Natural killer cell (primary cell): Measurements from ENCODE around the gene MYO1C. TPM values are rescaled to one million over a fixed set of nuclear protein-coding genes. Genes with fewer than 3 reads are reported as not detected.
A peak's percentile ranks its signal among the peaks of the same experiment; 100 is the strongest.

Experiments
- ATAC-seq, 3 donors: fragments of 150-1000 bp in 2 of 3; fragments of 200-7000 bp in 1 of 3; cut with Tn5 transposase; 1 replicate in 1 of 3; 2 replicates in 2 of 3; pipeline ENCODE4 v1.10.0; 2021; ENCODE audit warnings: mild to moderate bottlenecking in 2 of 3, moderate library complexity in 2 of 3
- DNase-seq, 2 donors: peaks; one replicate each; pipeline versions ENCODE4 v3.0.0 to v3.0.0-alpha.2; 2013 to 2021; ENCODE audit warnings: mixed read lengths in 1 of 2
- H3K27ac ChIP-seq: one replicate; pipeline ENCODE4 v1.5.1; 2013; ENCODE audit warnings: mild to moderate bottlenecking, low read length
- H3K27me3 ChIP-seq: one replicate; pipeline ENCODE4 v1.6.1; 2013; ENCODE audit warnings: low read length; ENCODE audit not compliant: control insufficient read depth, insufficient read depth
- H3K36me3 ChIP-seq: one replicate; pipeline ENCODE4 v1.6.1; 2013; ENCODE audit warnings: low read length; ENCODE audit not compliant: control insufficient read depth, insufficient read depth
- H3K4me1 ChIP-seq: one replicate; pipeline ENCODE4 v1.6.1; 2013; ENCODE audit warnings: low read length; ENCODE audit not compliant: control insufficient read depth, insufficient read depth
- H3K4me3 ChIP-seq: one replicate; pipeline ENCODE4 v1.5.1; 2013; ENCODE audit warnings: low read length
- H3K9me3 ChIP-seq: one replicate; pipeline ENCODE4 v1.6.1; 2013; ENCODE audit warnings: low read length; ENCODE audit not compliant: control insufficient read depth, insufficient read depth
- H3K27ac Mint-ChIP-seq, 2 donors: one replicate each; pipeline ENCODE4 v1.8.0; 2022; ENCODE audit warnings: mild to moderate bottlenecking in 2 of 2, mixed read lengths in 2 of 2, moderate library complexity in 1 of 2
- H3K27me3 Mint-ChIP-seq, 2 donors: one replicate each; pipeline ENCODE4 v1.8.0; 2022; ENCODE audit warnings: low read depth in 2 of 2, mixed read lengths in 2 of 2
- H3K36me3 Mint-ChIP-seq: one replicate; pipeline ENCODE4 v1.8.0; 2022; ENCODE audit warnings: mixed read lengths
- H3K4me1 Mint-ChIP-seq, 2 donors: one replicate each; pipeline ENCODE4 v1.8.0; 2022; ENCODE audit warnings: mixed read lengths in 2 of 2
- H3K4me3 Mint-ChIP-seq: one replicate; pipeline ENCODE4 v1.8.0; 2022; ENCODE audit warnings: mild to moderate bottlenecking, moderate library complexity, mixed read lengths
- H3K9me3 Mint-ChIP-seq, 2 donors: one replicate each; pipeline ENCODE4 v1.8.0; 2022; ENCODE audit warnings: mixed read lengths in 2 of 2
- WGBS: methylation state at CpG from one replicate; pipeline ENCODE4 v1.1.7; 2013; ENCODE audit warnings: missing lambda C conversion rate; ENCODE audit not compliant: insufficient coverage; 5-methylcytosine and 5-hydroxymethylcytosine counted together
- intact Hi-C: fragments of 100-400 bp; cut with micrococcal nuclease; formaldehyde crosslinking; loops from one replicate; pipeline ENCODE4 v1.14.2; 2022
- total RNA-seq, 4 donors: library from RNA; stranded (reverse); fragments of 120-200 nt in 1 of 4; gene quantifications; one replicate each; pipeline versions ENCODE4 v1.2.3 to v1.2.4, GENCODE V29; 2013 to 2022
- TF ChIP-seq, protein P1 (sequence below): fragments of 200-600 bp; IDR thresholded peaks from one replicate; pipeline ENCODE4 v1.8.0; 2022; ENCODE audit warnings: antibody characterized with exemption

MYO1C gene
- total RNA-seq, 3 donors from 2014 or later (not counting 1 experiment from before 2014, with no cell fraction given) = 4.0 to 39.6 (median 24.0) TPM

DNA sequence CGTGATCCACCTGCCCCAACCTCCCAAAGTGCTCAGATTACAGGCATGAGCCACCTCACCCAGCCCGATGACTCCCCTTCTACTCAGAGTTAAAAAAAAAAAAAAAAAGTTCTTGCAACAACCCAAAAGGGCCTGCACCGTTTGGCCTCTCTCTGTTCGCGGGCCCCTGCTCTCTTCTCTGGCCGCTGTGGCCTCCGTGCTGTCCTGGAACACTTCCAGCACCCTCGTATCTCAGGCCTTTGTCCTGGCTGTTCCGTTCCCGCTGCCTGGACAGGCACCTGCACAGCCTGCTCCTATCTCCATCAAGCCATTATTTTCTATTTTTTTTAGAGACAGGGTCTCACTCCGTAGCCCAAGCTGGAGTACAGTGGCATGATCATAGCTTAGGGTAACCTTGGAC lies 10.8 kb downstream of the MYO1C start:
- 89% methylated on average over 11 of the region's 11 CpGs for WGBS
- DNase-seq (no peak), ATAC-seq (no peak)
- no peaks in the 10 kb centered on the region for H3K36me3 Mint-ChIP-seq
- H3K4me3 Mint-ChIP-seq = no peak overlapping the region
- Histone ChIP-seq H3K4me3 (no peak overlapping the region), H3K36me3 (no peaks in the 10 kb centered on the region), H3K9me3 (no peaks in the 10 kb centered on the region), H3K27ac (no peak overlapping the region), H3K4me1 (peaks cover 18% of the 10 kb centered on the region), H3K27me3 (peaks cover 7% of the 10 kb centered on the region)
- intact Hi-C loops = no loop called here
- peaks cover 9 to 18% of the 10 kb centered on the region in 2 donors for H3K27me3 Mint-ChIP-seq
- H3K4me1 Mint-ChIP-seq = peaks cover 0 to 4% of the 10 kb centered on the region in 2 donors
- peak overlapping the region in 1 of 2 donors; percentile 29 for H3K27ac Mint-ChIP-seq
- H3K9me3 Mint-ChIP-seq = no peaks in the 10 kb centered on the region
- TF ChIP-seq, protein P1, sequence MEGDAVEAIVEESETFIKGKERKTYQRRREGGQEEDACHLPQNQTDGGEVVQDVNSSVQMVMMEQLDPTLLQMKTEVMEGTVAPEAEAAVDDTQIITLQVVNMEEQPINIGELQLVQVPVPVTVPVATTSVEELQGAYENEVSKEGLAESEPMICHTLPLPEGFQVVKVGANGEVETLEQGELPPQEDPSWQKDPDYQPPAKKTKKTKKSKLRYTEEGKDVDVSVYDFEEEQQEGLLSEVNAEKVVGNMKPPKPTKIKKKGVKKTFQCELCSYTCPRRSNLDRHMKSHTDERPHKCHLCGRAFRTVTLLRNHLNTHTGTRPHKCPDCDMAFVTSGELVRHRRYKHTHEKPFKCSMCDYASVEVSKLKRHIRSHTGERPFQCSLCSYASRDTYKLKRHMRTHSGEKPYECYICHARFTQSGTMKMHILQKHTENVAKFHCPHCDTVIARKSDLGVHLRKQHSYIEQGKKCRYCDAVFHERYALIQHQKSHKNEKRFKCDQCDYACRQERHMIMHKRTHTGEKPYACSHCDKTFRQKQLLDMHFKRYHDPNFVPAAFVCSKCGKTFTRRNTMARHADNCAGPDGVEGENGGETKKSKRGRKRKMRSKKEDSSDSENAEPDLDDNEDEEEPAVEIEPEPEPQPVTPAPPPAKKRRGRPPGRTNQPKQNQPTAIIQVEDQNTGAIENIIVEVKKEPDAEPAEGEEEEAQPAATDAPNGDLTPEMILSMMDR = no peak

DNA sequence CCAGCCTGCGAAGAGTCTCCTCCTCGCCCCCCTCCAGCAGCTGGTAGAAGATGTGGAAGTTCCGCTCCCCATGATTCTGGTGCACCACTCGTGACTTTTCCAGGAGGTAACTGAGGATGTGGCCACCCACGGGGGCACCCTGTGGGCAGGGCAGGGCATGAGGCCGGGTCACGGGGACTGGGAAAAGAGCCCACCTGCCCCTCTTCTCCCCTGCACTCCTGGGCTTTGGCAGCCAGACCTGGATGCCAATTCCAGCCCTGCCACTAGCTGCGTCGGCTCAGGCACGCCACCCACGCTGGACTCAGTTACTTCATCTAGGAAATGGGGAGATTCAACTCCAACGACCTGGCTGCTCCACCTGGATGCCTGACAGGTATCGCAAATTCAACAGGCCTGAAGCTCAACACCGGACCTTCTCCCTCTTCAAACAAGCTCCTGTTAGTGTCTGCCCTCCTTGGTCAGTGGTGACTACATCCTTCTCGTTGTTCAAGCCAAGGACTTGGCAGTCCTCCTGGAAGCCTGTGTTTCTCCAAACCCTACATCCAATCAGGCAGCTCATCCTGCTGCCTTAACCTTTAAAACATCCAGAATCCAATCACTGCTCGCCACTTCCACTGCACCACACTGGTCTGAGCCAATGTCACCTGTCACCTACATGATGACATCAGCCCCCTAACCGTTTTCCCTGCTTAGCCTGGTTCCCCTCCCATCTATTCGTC lies 11.6 kb downstream of the MYO1C start:
- no peak overlapping the region for H3K27ac Mint-ChIP-seq
- Histone ChIP-seq H3K4me3 (no peak overlapping the region), H3K27ac (no peak overlapping the region), H3K36me3 (no peaks in the 10 kb centered on the region), H3K27me3 (peaks cover 3% of the 10 kb centered on the region), H3K4me1 (peaks cover 10% of the 10 kb centered on the region), H3K9me3 (no peaks in the 10 kb centered on the region)
- no peaks in the 10 kb centered on the region for H3K36me3 Mint-ChIP-seq
- TF ChIP-seq, protein P1 = no peak
- 87% methylated on average over 18 of the region's 18 CpGs for WGBS
- DNase-seq (no peak), ATAC-seq (no peak)
- intact Hi-C loops = no loop called here
- no peaks in the 10 kb centered on the region for H3K9me3 Mint-ChIP-seq
- peaks cover 9 to 18% of the 10 kb centered on the region in 2 donors for H3K27me3 Mint-ChIP-seq
- H3K4me1 Mint-ChIP-seq = no peaks in the 10 kb centered on the region
- no peak overlapping the region for H3K4me3 Mint-ChIP-seq

DNA sequence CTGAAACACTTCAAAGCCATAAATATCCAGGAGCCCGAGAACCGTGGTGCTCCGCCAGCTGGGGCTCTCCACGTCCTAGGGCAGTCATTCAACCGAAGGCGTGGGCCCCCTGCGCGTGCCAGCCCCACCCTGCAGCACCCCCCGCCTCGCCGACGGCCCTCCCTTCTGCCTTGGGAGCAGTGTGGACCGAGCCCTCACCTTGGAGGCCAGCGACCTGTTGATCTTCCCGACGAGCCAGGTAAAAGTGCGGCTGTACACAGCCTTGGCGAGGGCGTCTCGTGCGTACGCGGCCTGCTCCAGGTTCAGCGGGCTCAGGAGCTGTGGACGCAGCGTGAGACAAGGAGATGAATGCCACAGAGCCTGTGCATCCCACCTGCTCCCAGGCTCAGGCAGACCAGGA lies 14.1 kb downstream of the MYO1C start:
- Mint-ChIP-seq H3K27me3 (peaks cover 11 to 18% of the 10 kb centered on the region in 2 donors), H3K36me3 (no peaks in the 10 kb centered on the region), H3K27ac (no peak overlapping the region), H3K4me1 (no peaks in the 10 kb centered on the region), H3K9me3 (no peaks in the 10 kb centered on the region), H3K4me3 (no peak overlapping the region)
- TF ChIP-seq, protein P1 = no peak
- 95% methylated on average over 26 of the region's 26 CpGs for WGBS
- no peaks in the 10 kb centered on the region for H3K27me3 ChIP-seq
- intact Hi-C loops = no loop called here
- no peak overlapping the region for H3K27ac ChIP-seq
- no peak for DNase-seq
- no peaks in the 10 kb centered on the region for H3K36me3 ChIP-seq
- ATAC-seq = no peak
- H3K4me3 ChIP-seq = no peak overlapping the region
- no peaks in the 10 kb centered on the region for H3K9me3 ChIP-seq
- peaks cover 6% of the 10 kb centered on the region for H3K4me1 ChIP-seq
